H9 (cell line): ENCODE results near the gene MTMR4. TPM values are rescaled to one million over a fixed set of nuclear protein-coding genes. Genes with fewer than 3 reads are reported as not detected.

ENCODE experiments used
- DNase-seq: peaks from one replicate; pipeline ENCODE4 v3.0.0-alpha.2; 2017
- H2AFZ ChIP-seq: one replicate; pipeline ENCODE4 v1.6.1; 2013; ENCODE audit warnings: mild to moderate bottlenecking, low read length, control low read depth, moderate library complexity
- H2AK5ac ChIP-seq: 2 replicates; pipeline ENCODE4 v1.6.1; 2013; ENCODE audit warnings: low read length, control low read depth, mixed read lengths; ENCODE audit not compliant: insufficient read length
- H2BK120ac ChIP-seq: one replicate; pipeline ENCODE4 v1.6.1; 2013; ENCODE audit warnings: low read depth, mild to moderate bottlenecking, low read length, control low read depth, inconsistent platforms; ENCODE audit not compliant: poor library complexity, severe bottlenecking
- H2BK12ac ChIP-seq: 2 replicates; pipeline ENCODE4 v1.6.1; 2013; ENCODE audit warnings: low read length, control low read depth, mixed read lengths, low read depth; ENCODE audit not compliant: insufficient read length
- H2BK15ac ChIP-seq: 2 replicates; pipeline ENCODE4 v1.6.1; 2013; ENCODE audit warnings: low read depth, low read length, control low read depth
- H2BK20ac ChIP-seq: one replicate; pipeline ENCODE4 v1.6.1; 2013; ENCODE audit warnings: low read depth, mild to moderate bottlenecking, low read length, control low read depth, inconsistent platforms; ENCODE audit not compliant: poor library complexity, severe bottlenecking
- H2BK5ac ChIP-seq: 2 replicates; pipeline ENCODE4 v1.6.1; 2013; ENCODE audit warnings: low read length, control low read depth, mixed read lengths; ENCODE audit not compliant: insufficient read length
- H3K14ac ChIP-seq: 2 replicates; pipeline ENCODE4 v1.6.1; 2013; ENCODE audit warnings: low read length, control low read depth; ENCODE audit not compliant: insufficient read depth
- H3K18ac ChIP-seq: 2 replicates; pipeline ENCODE4 v1.6.1; 2013; ENCODE audit warnings: low read depth, mild to moderate bottlenecking, mixed read lengths, low read length, control low read depth; ENCODE audit not compliant: insufficient read length
- H3K23ac ChIP-seq: 2 replicates; pipeline ENCODE4 v1.6.1; 2013; ENCODE audit warnings: low read length, control low read depth, mixed read lengths, low read depth; ENCODE audit not compliant: insufficient read length
- H3K23me2 ChIP-seq: 2 replicates; pipeline ENCODE4 v1.6.1; 2013; ENCODE audit warnings: low read depth, mild to moderate bottlenecking, mixed read lengths, low read length, control low read depth; ENCODE audit not compliant: insufficient read length, poor library complexity, severe bottlenecking
- H3K27ac ChIP-seq: 2 replicates; pipeline ENCODE4 v1.5.1; 2013; ENCODE audit warnings: low read length, control low read depth, mixed read lengths, low read depth; ENCODE audit not compliant: insufficient read length
- H3K27me3 ChIP-seq: 2 replicates; pipeline ENCODE4 v1.6.1; 2013; ENCODE audit warnings: low read length, control low read depth, inconsistent platforms; ENCODE audit not compliant: insufficient read depth
- H3K4ac ChIP-seq: 2 replicates; pipeline ENCODE4 v1.6.1; 2013; ENCODE audit warnings: low read depth, mild to moderate bottlenecking, control low read depth, inconsistent platforms, low read length, moderate library complexity
- H3K4me1 ChIP-seq: 2 replicates; pipeline ENCODE4 v1.6.1; 2013; ENCODE audit warnings: low read length, control low read depth, inconsistent platforms; ENCODE audit not compliant: insufficient read depth
- H3K4me2 ChIP-seq: 2 replicates; pipeline ENCODE4 v1.6.1; 2013; ENCODE audit warnings: low read length, control low read depth, mixed read lengths; ENCODE audit not compliant: insufficient read length, insufficient read depth
- H3K56ac ChIP-seq: 2 replicates; pipeline ENCODE4 v1.6.1; 2013; ENCODE audit warnings: low read depth, mild to moderate bottlenecking, mixed read lengths, low read length, control low read depth; ENCODE audit not compliant: insufficient read length
- H3K79me1 ChIP-seq: 2 replicates; pipeline ENCODE4 v1.6.1; 2013; ENCODE audit warnings: low read depth, mild to moderate bottlenecking, moderate library complexity, low read length, control low read depth, inconsistent platforms; ENCODE audit not compliant: insufficient read depth, poor library complexity, severe bottlenecking
- H3K79me2 ChIP-seq: 2 replicates; pipeline ENCODE4 v1.6.1; 2013; ENCODE audit warnings: low read length, control low read depth, inconsistent platforms; ENCODE audit not compliant: insufficient read depth
- H3K9ac ChIP-seq: 2 replicates; pipeline ENCODE4 v1.6.1; 2013; ENCODE audit warnings: low read length, control low read depth, mixed read lengths; ENCODE audit not compliant: insufficient read length; ENCODE audit errors: extremely low read depth
- H3K9me3 ChIP-seq: one replicate; pipeline ENCODE4 v1.6.1; 2013; ENCODE audit warnings: low read depth, low read length, inconsistent platforms; ENCODE audit not compliant: control insufficient read depth
- H3T11ph ChIP-seq: one replicate; pipeline ENCODE4 v1.6.1; 2013; ENCODE audit warnings: mild to moderate bottlenecking, low read length, control low read depth, inconsistent platforms
- H4K20me1 ChIP-seq: one replicate; pipeline ENCODE4 v1.6.1; 2013; ENCODE audit not compliant: control insufficient read depth, insufficient read length, insufficient read depth
- H4K5ac ChIP-seq: 2 replicates; pipeline ENCODE4 v1.6.1; 2013; ENCODE audit warnings: low read depth, mild to moderate bottlenecking, mixed read lengths, low read length, control low read depth; ENCODE audit not compliant: insufficient read length
- H4K8ac ChIP-seq: replicated peaks from 2 replicates; pipeline ENCODE4 v1.6.1; 2013; ENCODE audit warnings: low read length, control low read depth, mixed read lengths, low read depth; ENCODE audit not compliant: insufficient read length
- H4K91ac ChIP-seq: 2 replicates; pipeline ENCODE4 v1.6.1; 2013; ENCODE audit warnings: low read depth, mild to moderate bottlenecking, moderate library complexity, mixed read lengths, low read length, control low read depth; ENCODE audit not compliant: insufficient read length
- H3K27ac Mint-ChIP-seq, 3 experiments: 2 replicates in 2 of 3; 3 replicates in 1 of 3; pipeline ENCODE4 v1.8.0; 2020 to 2021; ENCODE audit warnings: mixed read lengths in 3 of 3, mild to moderate bottlenecking in 1 of 3, moderate library complexity in 1 of 3
- H3K27me3 Mint-ChIP-seq: 2 replicates; pipeline ENCODE4 v1.8.0; 2021; ENCODE audit warnings: low read depth, mild to moderate bottlenecking, moderate library complexity, mixed read lengths
- H3K36me3 Mint-ChIP-seq, 3 experiments: 2 replicates in 2 of 3; 3 replicates in 1 of 3; pipeline ENCODE4 v1.8.0; 2020 to 2021; ENCODE audit warnings: low read depth in 3 of 3, mixed read lengths in 3 of 3; ENCODE audit not compliant: insufficient read depth in 1 of 3
- H3K4me1 Mint-ChIP-seq, 2 experiments: 2 replicates each; pipeline ENCODE4 v1.8.0; 2020; ENCODE audit warnings: mixed read lengths in 2 of 2
- H3K4me3 Mint-ChIP-seq, 2 experiments: 2 replicates in 1 of 2; 3 replicates in 1 of 2; pipeline ENCODE4 v1.8.0; 2020 to 2021; ENCODE audit warnings: mild to moderate bottlenecking in 2 of 2, mixed read lengths in 2 of 2, moderate library complexity in 1 of 2
- H3K9me3 Mint-ChIP-seq, 2 experiments: 2 replicates in 1 of 2; 3 replicates in 1 of 2; pipeline ENCODE4 v1.8.0; 2020; ENCODE audit warnings: mild to moderate bottlenecking in 2 of 2, mixed read lengths in 2 of 2, moderate library complexity in 1 of 2
- CTCF ChIP-seq: fragments of 200-600 bp; sonication (generic); conservative IDR thresholded peaks from 3 replicates; pipeline ENCODE4 v1.8.0; 2021; ENCODE audit warnings: antibody characterized with exemption, mild to moderate bottlenecking
- WGBS: extraction: QIAGEN DNeasy Blood & Tissue Kit; methylation state at CpG from one replicate; pipeline ENCODE4 v1.1.7; 2013; ENCODE audit warnings: missing lambda C conversion rate, low lambda C conversion rate, mixed read lengths; ENCODE audit not compliant: insufficient read length; ENCODE audit errors: extremely low coverage; 5-methylcytosine and 5-hydroxymethylcytosine counted together
- total RNA-seq: library from RNA; stranded (reverse); gene quantifications from 2 replicates; pipeline ENCODE4 v1.2.1, GENCODE V29; 2021

The MTMR4 gene
- total RNA-seq, 1 experiment from 2014 or later, result 31.2 TPM

- no peak overlapping the region for H4K8ac ChIP-seq
- Mint-ChIP-seq H3K27me3 (peaks cover 28% of the 10 kb centered on the region), H3K36me3 (no peaks in the 10 kb centered on the region), H3K9me3 (no peaks in the 10 kb centered on the region), H3K4me1 (peaks cover 18 to 23% of the 10 kb centered on the region in 2 experiments), H3K27ac (no peak overlapping the region), H3K4me3 (no peak overlapping the region)
- TF ChIP-seq CTCF, result no peak
- H2BK120ac ChIP-seq, result no peak overlapping the region
- H3K23me2 ChIP-seq, result no peaks in the 10 kb centered on the region
- no peak overlapping the region for H2AK5ac ChIP-seq
- no peaks in the 10 kb centered on the region for H3K4me1 ChIP-seq
- no peak overlapping the region for H2BK5ac ChIP-seq
- no peak overlapping the region for H3K14ac ChIP-seq
- no peak overlapping the region for H3K4me2 ChIP-seq
- no peak overlapping the region for H3T11ph ChIP-seq
- H3K27ac ChIP-seq, result no peak overlapping the region
- no peak overlapping the region for H2BK15ac ChIP-seq
- H3K9ac ChIP-seq, result no peak overlapping the region
- no peaks in the 10 kb centered on the region for H3K9me3 ChIP-seq
- no peaks in the 10 kb centered on the region for H3K79me2 ChIP-seq
- H3K18ac ChIP-seq, result no peak overlapping the region
- no peak overlapping the region for H4K91ac ChIP-seq
- no CpG with 5 or more reads among the region's 6 CpGs for WGBS
- no peak overlapping the region for H2AFZ ChIP-seq
- H3K23ac ChIP-seq, result no peak overlapping the region
- no peak overlapping the region for H4K5ac ChIP-seq
- H3K79me1 ChIP-seq, result no peaks in the 10 kb centered on the region
- H3K4ac ChIP-seq, result no peak overlapping the region
- H3K56ac ChIP-seq, result no peak overlapping the region
- H2BK20ac ChIP-seq, result no peak overlapping the region
- no peaks in the 10 kb centered on the region for H3K27me3 ChIP-seq
- no peaks in the 10 kb centered on the region for H4K20me1 ChIP-seq
- DNase-seq, result peak; percentile 24
- H2BK12ac ChIP-seq, result no peak overlapping the region
Measured at GRCh38 chr17:58538811-58539409, 24.5 kb upstream of the MTMR4 start.
